SK-N-SH (cell line): ENCODE results near the gene NDUFV2. TPM values are rescaled to one million over a fixed set of nuclear protein-coding genes. Genes with fewer than 3 reads are reported as not detected.

Experiments
- CTCF ChIA-PET: fragments of 300-600, 350-600 bp; formaldehyde crosslinking; extraction: SDS; loops from one replicate; lab custom pipeline; 2021; lab: Yijun Ruan, JAX
- POLR2A ChIA-PET: fragments of 350-600 bp; sonication (Branson Sonifier 250); formaldehyde crosslinking; extraction: SDS; loops from one replicate; lab custom pipeline; 2020; ENCODE audit warnings: antibody characterized with exemption, inconsistent platforms; lab: Yijun Ruan, JAX
- DNase-seq: peaks from one replicate; pipeline ENCODE4 v3.0.0; 2012
- H2AFZ ChIP-seq: fragments of 200-600 bp; sonication (generic); 2 replicates; pipeline ENCODE4 v1.8.1; 2016; ENCODE audit warnings: antibody characterized with exemption, mild to moderate bottlenecking, low read depth
- H3F3A ChIP-seq: fragments of 200-600 bp; sonication (generic); replicated peaks from 2 replicates; pipeline ENCODE3; 2016; ENCODE audit warnings: antibody characterized with exemption, mild to moderate bottlenecking; ENCODE audit not compliant: insufficient read depth
- H3K27ac ChIP-seq, 2 experiments: fragments of 200-500 bp in 1 of 2; fragments of 200-600 bp in 1 of 2; sonication (Bioruptor generic) in 1 of 2; sonication (generic), shearing (Covaris generic) in 1 of 2; 2 replicates each; pipeline versions ENCODE4 v1.5.1 to v1.6.1; 2014 to 2016; ENCODE audit warnings: low read depth in 2 of 2, inconsistent platforms in 1 of 2, low read length in 1 of 2, mild to moderate bottlenecking in 1 of 2, mixed read lengths in 1 of 2
- H3K27me3 ChIP-seq: fragments of 200-600 bp; sonication (generic), shearing (Covaris generic); 2 replicates; pipeline ENCODE4 v1.6.1; 2016; ENCODE audit warnings: mixed run types; ENCODE audit not compliant: insufficient read depth
- H3K36me3 ChIP-seq, 2 experiments: fragments of 200-500 bp in 1 of 2; fragments of 200-600 bp in 1 of 2; sonication (Bioruptor generic) in 1 of 2; sonication (generic) in 1 of 2; replicated peaks in 1 of 2; 2 replicates each; pipeline versions ENCODE3 to v1.5.1; 2014 to 2016; ENCODE audit warnings: low read length in 1 of 2, mild to moderate bottlenecking in 1 of 2; ENCODE audit not compliant: insufficient read depth in 2 of 2, control insufficient read depth in 1 of 2
- H3K4me1 ChIP-seq, 2 experiments: fragments of 200-500 bp in 1 of 2; fragments of 200-600 bp in 1 of 2; sonication (Bioruptor generic) in 1 of 2; sonication (generic), shearing (Covaris generic) in 1 of 2; 2 replicates each; pipeline versions ENCODE4 v1.5.1 to v1.6.1; 2014 to 2016; ENCODE audit warnings: low read depth in 1 of 2, low read length in 1 of 2, mixed run types in 1 of 2; ENCODE audit not compliant: insufficient read depth in 2 of 2, control insufficient read depth in 1 of 2
- H3K4me2 ChIP-seq: fragments of 200-600 bp; sonication (generic), shearing (Covaris generic); 2 replicates; pipeline ENCODE4 v1.6.1; 2017; ENCODE audit warnings: mixed run types
- H3K4me3 ChIP-seq, 2 experiments: fragments of 200-500 bp in 1 of 2; fragments of 200-600 bp in 1 of 2; sonication (Bioruptor generic) in 1 of 2; sonication (generic), shearing (Covaris generic) in 1 of 2; 2 replicates each; pipeline versions ENCODE4 v1.5.1 to v1.8.1; 2014 to 2016; ENCODE audit warnings: low read depth in 2 of 2, inconsistent platforms in 1 of 2, low read length in 1 of 2, mild to moderate bottlenecking in 1 of 2, mixed read lengths in 1 of 2, moderate library complexity in 1 of 2
- H3K79me2 ChIP-seq: fragments of 200-600 bp; sonication (generic); 2 replicates; pipeline ENCODE4 v1.8.1; 2017; ENCODE audit warnings: mild to moderate bottlenecking; ENCODE audit not compliant: insufficient read depth
- H3K9ac ChIP-seq: fragments of 200-600 bp; sonication (generic); 2 replicates; pipeline ENCODE4 v1.6.1; 2017; ENCODE audit warnings: mixed run types
- H3K9me2 ChIP-seq: fragments of 200-600 bp; sonication (generic); 2 replicates; pipeline ENCODE4 v1.6.1; 2017; ENCODE audit warnings: mixed run types
- H3K9me3 ChIP-seq: fragments of 200-600 bp; sonication (generic); 2 replicates; pipeline ENCODE4 v1.6.1; 2017; ENCODE audit warnings: mixed run types, mild to moderate bottlenecking, moderate library complexity
- H4K20me1 ChIP-seq: fragments of 200-600 bp; sonication (generic); 2 replicates; pipeline ENCODE4 v1.6.1; 2017; ENCODE audit warnings: mild to moderate bottlenecking, mixed run types; ENCODE audit not compliant: insufficient read depth
- CHD2 ChIP-seq: fragments of 150-350 bp; IDR thresholded peaks from 2 replicates; pipeline ENCODE4 v1.6.1; 2018; ENCODE audit warnings: low read length; ENCODE audit not compliant: partially characterized antibody
- ELF1 ChIP-seq: IDR thresholded peaks from 2 replicates; pipeline ENCODE4 v1.4.0; 2012
- EP300 ChIP-seq, 2 experiments: IDR thresholded peaks; 2 replicates each; pipeline versions ENCODE4 v1.4.0 to v1.6.1; 2012; ENCODE audit warnings: borderline replicate concordance in 1 of 2, low read depth in 1 of 2, low read length in 1 of 2
- FOSL2 ChIP-seq: IDR thresholded peaks from 2 replicates; pipeline ENCODE4 v1.4.0; 2012; ENCODE audit warnings: low read depth, mild to moderate bottlenecking, moderate library complexity, borderline replicate concordance
- FOXM1 ChIP-seq: IDR thresholded peaks from 2 replicates; pipeline ENCODE4 v1.4.0; 2012; ENCODE audit warnings: low read depth, mild to moderate bottlenecking
- GABPA ChIP-seq: IDR thresholded peaks from 2 replicates; pipeline ENCODE4 v1.4.0; 2012; ENCODE audit warnings: low read depth, mild to moderate bottlenecking
- JUND ChIP-seq: IDR thresholded peaks from 2 replicates; pipeline ENCODE4 v1.4.0; 2012
- NFIC ChIP-seq: IDR thresholded peaks from 2 replicates; pipeline ENCODE4 v1.4.0; 2012; ENCODE audit warnings: borderline replicate concordance
- RAD21 ChIP-seq: IDR thresholded peaks from 2 replicates; pipeline ENCODE4 v1.6.1; 2012; ENCODE audit warnings: mild to moderate bottlenecking, low read length
- SIN3A ChIP-seq: IDR thresholded peaks from 2 replicates; pipeline ENCODE4 v1.6.1; 2012; ENCODE audit warnings: low read depth, mild to moderate bottlenecking, low read length, moderate library complexity, borderline replicate concordance
- SMC3 ChIP-seq: IDR thresholded peaks from 2 replicates; pipeline ENCODE4 v1.6.1; 2012; ENCODE audit warnings: low read depth, low read length, improper control_type of control experiment
- TCF12 ChIP-seq: IDR thresholded peaks from 2 replicates; pipeline ENCODE4 v1.4.0; 2012
- YY1 ChIP-seq: IDR thresholded peaks from 2 replicates; pipeline ENCODE4 v1.4.0; 2012; ENCODE audit warnings: low read depth, mild to moderate bottlenecking
- WGBS: methylation state at CpG from one replicate; pipeline ENCODE4 v1.1.6; 2017; ENCODE audit warnings: low lambda C conversion rate; 5-methylcytosine and 5-hydroxymethylcytosine counted together
- polyA plus RNA-seq, 3 experiments: library from polyadenylated mRNA; depleted of rRNA; stranded (reverse); fragments of >200 nt; gene quantifications; 2 replicates each; pipeline ENCODE4 v1.2.3, GENCODE V29; 2012
- TF ChIP-seq, protein P1 (sequence below): fragments of 150-350 bp; IDR thresholded peaks from 2 replicates; pipeline ENCODE4 v1.6.1; 2016; ENCODE audit warnings: mild to moderate bottlenecking, low read depth, low read length
- TF ChIP-seq, protein P2 (sequence below): IDR thresholded peaks from 2 replicates; pipeline ENCODE4 v1.4.0; 2012; ENCODE audit warnings: low read depth, borderline replicate concordance
- TF ChIP-seq, protein P3 (sequence below): fragments of 200-600 bp; sonication (generic); IDR thresholded peaks from 2 replicates; pipeline ENCODE4 v1.6.1; 2017; ENCODE audit warnings: antibody characterized with exemption, mild to moderate bottlenecking, moderate library complexity

NDUFV2 gene
- polyA plus RNA-seq, 1 of the 3 experiments (the other 2 are of a cell fraction): 101 TPM

DNA sequence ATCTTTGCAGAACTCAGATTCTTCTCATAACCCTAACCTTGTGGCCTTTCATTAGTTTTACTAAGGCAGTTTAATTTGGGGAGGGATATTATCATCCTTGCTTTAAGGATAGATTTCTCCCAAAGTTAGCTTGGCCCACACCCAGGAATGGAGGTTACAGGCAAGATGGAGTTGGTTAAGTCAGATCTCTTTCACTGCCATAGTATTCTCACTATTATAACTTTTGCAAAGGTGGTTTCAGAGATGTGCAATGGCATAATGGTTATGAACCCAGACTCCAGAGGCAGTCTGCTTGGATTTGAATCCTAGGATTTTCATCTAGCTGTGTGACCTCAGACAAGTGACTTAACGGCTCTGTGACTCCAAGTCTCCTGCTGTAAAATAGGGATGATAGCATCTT, 48.7 kb upstream of the NDUFV2 start:
- Histone ChIP-seq H3K79me2 (no peaks in the 10 kb centered on the region), H3K4me3 (no peak overlapping the region), H3K27ac (no peak overlapping the region), H3K27me3 (no peaks in the 10 kb centered on the region), H3K9ac (no peak overlapping the region), H3K9me2 (no peaks in the 10 kb centered on the region), H3F3A (no peaks in the 10 kb centered on the region), H3K4me1 (peaks cover 0 to 3% of the 10 kb centered on the region in 2 experiments; a peak in 1 of 4 replicates), H3K9me3 (no peaks in the 10 kb centered on the region; the same call in 1 of the 2 replicates), H3K36me3 (no peaks in the 10 kb centered on the region), H4K20me1 (no peaks in the 10 kb centered on the region), H3K4me2 (no peak overlapping the region), H2AFZ (no peak overlapping the region)
- no peak for DNase-seq
- ChIA-PET POLR2A (no interaction called here), CTCF (interaction anchor here (1.4 kb wide), 1 partner anchor 399 kb away, joined by 3 read pairs; no protein-coding TSS in a partner anchor)
- TF ChIP-seq, protein P1, sequence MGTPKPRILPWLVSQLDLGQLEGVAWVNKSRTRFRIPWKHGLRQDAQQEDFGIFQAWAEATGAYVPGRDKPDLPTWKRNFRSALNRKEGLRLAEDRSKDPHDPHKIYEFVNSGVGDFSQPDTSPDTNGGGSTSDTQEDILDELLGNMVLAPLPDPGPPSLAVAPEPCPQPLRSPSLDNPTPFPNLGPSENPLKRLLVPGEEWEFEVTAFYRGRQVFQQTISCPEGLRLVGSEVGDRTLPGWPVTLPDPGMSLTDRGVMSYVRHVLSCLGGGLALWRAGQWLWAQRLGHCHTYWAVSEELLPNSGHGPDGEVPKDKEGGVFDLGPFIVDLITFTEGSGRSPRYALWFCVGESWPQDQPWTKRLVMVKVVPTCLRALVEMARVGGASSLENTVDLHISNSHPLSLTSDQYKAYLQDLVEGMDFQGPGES: no peak
- TF ChIP-seq ELF1 (no peak), GABPA (no peak), EP300 (IDR thresholded peaks at IDR 0.05; ENCODE audit: borderline replicate concordance in 1 of 2, low read depth in 1 of 2, low read length in 1 of 2) (no peak), YY1 (no peak), FOXM1 (no peak), CHD2 (no peak), SIN3A (no peak), RAD21 (no peak), FOSL2 (no peak)
- TF ChIP-seq, protein P2, sequence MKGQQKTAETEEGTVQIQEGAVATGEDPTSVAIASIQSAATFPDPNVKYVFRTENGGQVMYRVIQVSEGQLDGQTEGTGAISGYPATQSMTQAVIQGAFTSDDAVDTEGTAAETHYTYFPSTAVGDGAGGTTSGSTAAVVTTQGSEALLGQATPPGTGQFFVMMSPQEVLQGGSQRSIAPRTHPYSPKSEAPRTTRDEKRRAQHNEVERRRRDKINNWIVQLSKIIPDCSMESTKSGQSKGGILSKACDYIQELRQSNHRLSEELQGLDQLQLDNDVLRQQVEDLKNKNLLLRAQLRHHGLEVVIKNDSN: no peak
- WGBS: 94% methylated on average over 1 of the region's 1 CpG

- no peaks in the 10 kb centered on the region for H3K79me2 ChIP-seq
- no peaks in the 10 kb centered on the region for H3K9me2 ChIP-seq
- no peak overlapping the region for H3K9ac ChIP-seq
- CTCF ChIA-PET: interaction anchor here (2.0 kb wide), 1 partner anchor 400 kb away, joined by 5 read pairs; no protein-coding TSS in a partner anchor
- DNase-seq: peak; percentile 22
- H2AFZ ChIP-seq: peak overlapping the region; percentile 43
- H4K20me1 ChIP-seq: no peaks in the 10 kb centered on the region
- 8% methylated on average over 1 of the region's 1 CpG for WGBS
- H3K27ac ChIP-seq: peak overlapping the region in 1 of 2 experiments; percentile 28; a peak in 1 of 4 replicates
- no peaks in the 10 kb centered on the region for H3K36me3 ChIP-seq
- peak overlapping the region; percentile 21; the same call in 1 of the 2 replicates for H3K4me2 ChIP-seq
- peaks cover 0 to 3% of the 10 kb centered on the region in 2 experiments; a peak in 1 of 4 replicates for H3K4me1 ChIP-seq
- POLR2A ChIA-PET: no interaction called here
- no peaks in the 10 kb centered on the region for H3K27me3 ChIP-seq
- no peak overlapping the region for H3K4me3 ChIP-seq
- TF ChIP-seq, protein P3, sequence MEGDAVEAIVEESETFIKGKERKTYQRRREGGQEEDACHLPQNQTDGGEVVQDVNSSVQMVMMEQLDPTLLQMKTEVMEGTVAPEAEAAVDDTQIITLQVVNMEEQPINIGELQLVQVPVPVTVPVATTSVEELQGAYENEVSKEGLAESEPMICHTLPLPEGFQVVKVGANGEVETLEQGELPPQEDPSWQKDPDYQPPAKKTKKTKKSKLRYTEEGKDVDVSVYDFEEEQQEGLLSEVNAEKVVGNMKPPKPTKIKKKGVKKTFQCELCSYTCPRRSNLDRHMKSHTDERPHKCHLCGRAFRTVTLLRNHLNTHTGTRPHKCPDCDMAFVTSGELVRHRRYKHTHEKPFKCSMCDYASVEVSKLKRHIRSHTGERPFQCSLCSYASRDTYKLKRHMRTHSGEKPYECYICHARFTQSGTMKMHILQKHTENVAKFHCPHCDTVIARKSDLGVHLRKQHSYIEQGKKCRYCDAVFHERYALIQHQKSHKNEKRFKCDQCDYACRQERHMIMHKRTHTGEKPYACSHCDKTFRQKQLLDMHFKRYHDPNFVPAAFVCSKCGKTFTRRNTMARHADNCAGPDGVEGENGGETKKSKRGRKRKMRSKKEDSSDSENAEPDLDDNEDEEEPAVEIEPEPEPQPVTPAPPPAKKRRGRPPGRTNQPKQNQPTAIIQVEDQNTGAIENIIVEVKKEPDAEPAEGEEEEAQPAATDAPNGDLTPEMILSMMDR: peak; percentile 59
- 0 out of 2 replicates have a peak, but pooled peaks have one; percentile 25 for TF ChIP-seq JUND
- peak; percentile 28; the same call in 1 of the 2 replicates for TF ChIP-seq TCF12
- TF ChIP-seq SIN3A: no peak
- peak; percentile 50 for TF ChIP-seq FOSL2
- no peak; the same call in 1 of the 2 replicates for TF ChIP-seq NFIC
- peak; percentile 60 for TF ChIP-seq RAD21
- TF ChIP-seq CHD2: no peak
- peak; percentile 21 for TF ChIP-seq SMC3
- H3K9me3 ChIP-seq: no peaks in the 10 kb centered on the region; the same call in 1 of the 2 replicates
- H3F3A ChIP-seq: no peaks in the 10 kb centered on the region
Measured at GRCh38 chr18:9055185-9055584, 47.3 kb upstream of the NDUFV2 start.
